ENCODE data around the gene TBC1D23.

TBC1D23 gene

GRCh38 chr3:100352296-100353231 is 91.8 kb downstream of the TBC1D23 start:
- DNase-seq (ENCODE audit: low spot score) = peak; percentile 18

DNA sequence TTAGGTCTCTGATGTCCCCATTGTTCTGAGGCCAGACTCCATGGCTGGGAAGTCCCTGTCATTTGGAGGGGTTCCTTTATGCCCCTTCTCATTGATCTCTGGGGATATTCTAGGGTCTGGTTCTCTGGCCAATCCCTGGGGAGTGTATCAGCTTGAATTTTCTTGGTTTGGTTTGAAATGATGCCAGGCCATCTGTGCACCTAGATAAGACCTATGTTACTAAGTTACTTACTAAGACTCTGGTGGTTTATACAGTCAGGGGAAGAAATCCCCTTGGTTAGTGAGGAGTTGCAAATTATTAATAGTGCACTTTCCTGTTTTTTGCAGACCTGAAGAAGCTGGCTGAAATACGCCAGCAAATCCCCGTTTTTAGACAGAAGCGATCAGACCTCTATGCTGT is 94.1 kb downstream of the TBC1D23 start:
- DNase-seq (ENCODE audit: low spot score) = no peak

DNA sequence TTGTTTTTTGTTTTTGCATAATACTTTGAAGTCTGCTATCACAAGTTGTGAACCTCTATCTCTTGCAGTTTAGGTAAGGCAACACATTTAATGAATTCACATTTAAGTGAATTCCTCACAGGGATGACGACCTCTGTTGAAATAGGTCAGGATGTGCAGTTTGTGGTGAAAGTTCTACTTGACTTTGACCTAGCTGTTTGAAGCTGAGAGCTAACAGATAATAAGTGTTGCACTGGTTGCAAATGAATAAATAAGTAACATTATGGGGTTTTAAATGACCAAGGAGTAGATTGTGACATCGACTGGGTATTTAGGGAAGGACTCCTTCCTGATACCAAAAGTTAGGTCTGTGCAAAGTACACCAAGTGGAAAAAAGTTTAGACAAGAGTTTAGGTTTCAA is 97.6 kb downstream of the TBC1D23 start:
- DNase-seq (ENCODE audit: low spot score) = no peak

- no peak for DNase-seq (ENCODE audit: low spot score)
Observed at GRCh38 chr3:100359035-100359434, 98.2 kb downstream of the TBC1D23 start.

- DNase-seq (ENCODE audit: low spot score) = no peak
Observed at GRCh38 chr3:100360757-100361496, 100.1 kb downstream of the TBC1D23 start.

DNA sequence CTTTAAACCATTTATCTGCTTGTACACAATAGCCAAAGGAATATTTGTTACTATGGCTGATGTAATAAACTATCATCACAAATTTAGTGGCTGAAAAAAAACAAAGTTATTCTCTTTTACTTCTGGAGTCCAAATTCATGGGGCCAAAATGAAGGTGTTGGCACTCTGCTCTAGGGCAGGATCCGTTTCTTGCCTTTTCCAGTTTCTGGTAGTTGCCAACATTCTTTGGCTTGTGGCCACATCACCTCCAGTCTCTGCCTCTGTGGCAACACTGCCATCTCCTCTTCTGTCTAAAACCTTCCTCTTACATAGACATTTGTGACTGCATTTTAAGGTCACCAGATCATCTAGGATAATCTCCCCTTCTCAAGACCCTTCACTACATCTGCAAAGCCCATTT is 101.1 kb downstream of the TBC1D23 start:
- DNase-seq (ENCODE audit: low spot score) = no peak

GRCh38 chr3:100364421-100364820 is 103.6 kb downstream of the TBC1D23 start:
- DNase-seq (ENCODE audit: low spot score) = no peak

GRCh38 chr3:100366424-100366823 is 105.6 kb downstream of the TBC1D23 start:
- no peak for DNase-seq (ENCODE audit: low spot score)

- DNase-seq (ENCODE audit: low spot score) = no peak
Observed at GRCh38 chr3:100368441-100368840, 107.6 kb downstream of the TBC1D23 start.

DNA sequence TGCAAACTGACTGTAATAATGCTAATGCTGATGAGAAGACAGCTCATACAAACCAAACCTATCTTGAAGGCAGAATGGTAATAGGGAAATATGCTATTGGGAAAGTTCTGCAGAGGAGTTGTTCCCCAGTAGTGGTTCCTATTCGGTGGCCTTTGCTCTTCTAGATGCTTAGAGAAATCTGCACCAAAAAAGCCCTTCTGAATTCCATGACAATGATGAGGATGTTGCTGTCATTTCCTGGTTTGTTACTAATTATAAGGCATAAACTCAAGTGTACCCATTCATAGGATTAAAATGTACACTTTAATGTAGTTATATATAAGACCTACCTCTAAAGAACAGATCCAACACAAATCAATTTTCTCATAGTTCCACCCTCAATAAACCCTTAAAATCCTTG is 110.0 kb downstream of the TBC1D23 start:
- peak; percentile 24 for DNase-seq (ENCODE audit: low spot score)

DNA sequence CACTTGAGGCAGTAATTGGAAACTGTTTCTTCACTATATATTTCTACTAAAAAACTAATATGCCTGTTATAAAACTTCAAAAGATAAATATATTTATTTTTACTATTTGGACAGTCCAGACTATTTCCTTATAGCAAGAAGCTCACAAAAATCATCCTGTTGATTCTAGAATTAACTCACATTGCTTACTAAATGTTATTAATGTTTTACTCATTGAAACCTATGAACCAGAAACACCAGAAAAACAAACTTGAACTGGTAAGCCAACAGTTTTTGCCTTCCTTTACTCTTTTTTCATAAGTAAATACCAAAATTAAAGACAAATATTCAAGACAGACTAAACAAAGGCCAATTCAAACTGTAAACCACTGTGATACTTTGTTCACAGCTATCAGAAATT is 113.7 kb downstream of the TBC1D23 start:
- DNase-seq (ENCODE audit: low spot score) = no peak
